ACC112 (cell line): ENCODE results near the gene NFX1.
"Not testable (repeated sequence)": the region's sequence is repeated elsewhere in the genome, so short reads cannot be mapped to it uniquely, and the experiment has no call there.

Experiments
- H2AFZ ChIP-seq: fragments of 200-600 bp; sonication (generic); one replicate; pipeline ENCODE4 v1.6.0; 2017; ENCODE audit warnings: antibody characterized with exemption, low read length; ENCODE audit not compliant: unreplicated experiment
- H3K27ac ChIP-seq: fragments of 200-600 bp; sonication (generic); 2 replicates; pipeline ENCODE4 v1.5.1; 2014; ENCODE audit warnings: low read depth, mild to moderate bottlenecking, antibody characterized with exemption, low read length, moderate library complexity
- H3K27me3 ChIP-seq: fragments of 200-600 bp; sonication (generic); 2 replicates; pipeline ENCODE4 v1.6.1; 2014; ENCODE audit warnings: mild to moderate bottlenecking, antibody characterized with exemption, low read length, moderate library complexity, mixed read lengths; ENCODE audit not compliant: insufficient read depth
- H3K36me3 ChIP-seq: fragments of 200-600 bp; sonication (generic); 2 replicates; pipeline ENCODE4 v1.6.1; 2016; ENCODE audit warnings: mild to moderate bottlenecking, antibody characterized with exemption, low read length, moderate library complexity, mixed read lengths; ENCODE audit not compliant: insufficient read depth
- H3K4me1 ChIP-seq: fragments of 200-600 bp; sonication (generic); one replicate; pipeline ENCODE4 v1.6.1; 2016; ENCODE audit warnings: low read length, mixed read lengths; ENCODE audit not compliant: insufficient read depth, unreplicated experiment, control insufficient read depth
- H3K4me3 ChIP-seq: fragments of 200-600 bp; sonication (generic); 2 replicates; pipeline ENCODE4 v1.5.1; 2014; ENCODE audit warnings: mild to moderate bottlenecking, low read depth, low read length
- H3K79me2 ChIP-seq: fragments of 200-600 bp; sonication (generic); one replicate; pipeline ENCODE4 v1.6.0; 2016; ENCODE audit warnings: low read length; ENCODE audit not compliant: control insufficient read depth, unreplicated experiment, insufficient read depth

Gene NFX1

DNA sequence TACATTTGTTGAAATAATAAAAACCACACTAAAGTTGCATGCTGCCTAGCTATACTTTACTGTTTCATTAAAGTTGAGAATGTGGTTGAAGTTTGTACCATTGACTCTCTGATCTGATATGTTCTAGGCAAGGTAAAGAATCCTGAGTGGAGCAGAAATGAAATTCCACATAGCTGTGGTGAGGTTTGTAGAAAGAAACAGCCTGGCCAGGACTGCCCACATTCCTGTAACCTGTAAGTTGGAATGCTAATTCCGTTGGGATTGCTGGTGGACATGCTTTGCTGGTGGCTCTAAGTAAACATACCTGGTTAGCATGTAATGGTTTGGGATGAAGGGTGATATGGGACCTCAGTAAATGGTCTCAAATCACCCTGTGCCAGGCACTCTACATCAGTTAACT, 16.8 kb downstream of the NFX1 start:
- H3K36me3 ChIP-seq: peaks cover 42% of the 10 kb centered on the region
- no peaks in the 10 kb centered on the region for H3K27me3 ChIP-seq
- no peak overlapping the region for H2AFZ ChIP-seq
- H3K79me2 ChIP-seq: peaks cover 6% of the 10 kb centered on the region
- H3K4me3 ChIP-seq: no peak overlapping the region
- H3K4me1 ChIP-seq: peaks cover 18% of the 10 kb centered on the region
- no peak overlapping the region for H3K27ac ChIP-seq

- Histone ChIP-seq H3K4me3 (no peak overlapping the region), H2AFZ (no peak overlapping the region), H3K27me3 (no peaks in the 10 kb centered on the region), H3K36me3 (peaks cover 40% of the 10 kb centered on the region), H3K27ac (no peak overlapping the region), H3K4me1 (peaks cover 18% of the 10 kb centered on the region), H3K79me2 (no peaks in the 10 kb centered on the region)
Measured at GRCh38 chr9:33309903-33310302, 19.6 kb downstream of the NFX1 start.

DNA sequence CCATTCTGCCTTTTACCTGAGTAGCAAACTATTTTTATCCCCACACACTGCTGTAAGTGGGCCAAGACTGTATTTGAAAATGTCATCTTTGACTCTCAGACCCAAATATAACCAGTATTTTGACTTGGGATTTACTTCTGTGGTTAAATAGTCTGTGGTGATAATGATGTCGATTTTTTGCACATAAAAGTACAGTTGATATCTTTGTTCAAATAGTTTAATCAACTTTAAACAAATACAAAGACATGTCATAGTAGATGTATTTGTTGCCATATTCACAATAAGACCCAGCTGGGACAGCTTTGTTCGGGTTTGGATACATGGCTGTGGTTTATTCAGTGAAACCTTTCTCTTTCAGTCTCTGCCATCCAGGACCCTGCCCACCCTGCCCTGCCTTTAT, 20.4 kb downstream of the NFX1 start:
- H3K4me3 ChIP-seq: no peak overlapping the region
- H3K4me1 ChIP-seq: peaks cover 18% of the 10 kb centered on the region
- peaks cover 33% of the 10 kb centered on the region for H3K36me3 ChIP-seq
- no peak overlapping the region for H3K27ac ChIP-seq
- H3K27me3 ChIP-seq: no peaks in the 10 kb centered on the region
- H2AFZ ChIP-seq: no peak overlapping the region
- H3K79me2 ChIP-seq: no peaks in the 10 kb centered on the region

- Histone ChIP-seq H3K36me3 (peaks cover 33% of the 10 kb centered on the region), H2AFZ (no peak overlapping the region), H3K4me1 (peaks cover 18% of the 10 kb centered on the region), H3K27me3 (no peaks in the 10 kb centered on the region), H3K79me2 (no peaks in the 10 kb centered on the region), H3K4me3 (no peak overlapping the region), H3K27ac (no peak overlapping the region)
Measured at GRCh38 chr9:33311953-33312352, 21.6 kb downstream of the NFX1 start.

DNA sequence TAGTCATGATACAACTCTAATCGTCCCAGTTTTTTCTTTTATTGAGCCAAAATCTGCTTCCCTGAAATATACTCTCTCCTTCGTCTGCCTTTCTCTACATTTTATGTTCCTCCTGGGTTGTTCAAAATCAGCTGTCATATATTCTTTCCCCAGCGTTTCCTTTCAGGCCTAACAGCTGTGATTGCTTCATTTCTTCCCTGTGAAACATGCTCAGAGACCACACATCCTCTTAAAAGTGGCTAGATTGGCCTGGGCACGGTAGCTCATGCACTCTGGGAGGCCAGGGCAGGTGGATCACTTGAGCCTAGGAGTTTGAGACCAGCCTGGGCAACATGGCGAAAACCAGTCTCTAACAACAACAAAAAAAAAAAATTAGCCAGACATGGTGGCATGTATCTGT, 25.1 kb downstream of the NFX1 start:
- H3K4me3 ChIP-seq: no peak overlapping the region
- H3K27me3 ChIP-seq: no peaks in the 10 kb centered on the region
- no peak overlapping the region for H2AFZ ChIP-seq
- peaks cover 28% of the 10 kb centered on the region for H3K4me1 ChIP-seq
- no peaks in the 10 kb centered on the region for H3K79me2 ChIP-seq
- peaks cover 41% of the 10 kb centered on the region for H3K36me3 ChIP-seq
- H3K27ac ChIP-seq: no peak overlapping the region

GRCh38 chr9:33317136-33317535, 26.8 kb downstream of the NFX1 start:
- peaks cover 29% of the 10 kb centered on the region for H3K36me3 ChIP-seq
- H3K4me1 ChIP-seq: peaks cover 33% of the 10 kb centered on the region
- not testable (repeated sequence) for H3K27ac ChIP-seq, H3K4me3 ChIP-seq, H2AFZ ChIP-seq, H3K27me3 ChIP-seq, H3K79me2 ChIP-seq

DNA sequence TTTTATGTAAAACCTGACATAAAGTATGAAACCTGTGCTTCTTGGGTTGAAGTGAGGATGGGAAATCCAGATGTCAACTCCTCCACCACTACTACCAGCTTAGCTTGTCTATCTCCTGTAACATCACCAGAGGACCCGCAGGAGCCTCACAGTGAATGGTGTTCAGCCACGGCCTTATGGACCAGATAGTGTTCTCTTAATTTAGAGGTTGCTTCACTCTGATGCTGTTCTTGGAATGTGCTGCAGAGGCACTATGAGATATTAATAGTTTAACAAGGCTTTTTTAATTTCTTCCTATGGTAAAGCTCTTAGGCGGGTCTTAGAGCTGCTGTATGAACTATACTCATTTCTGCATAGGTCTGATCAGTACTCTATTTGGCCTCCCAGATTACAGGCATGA, 27.9 kb downstream of the NFX1 start:
- Histone ChIP-seq H3K27ac (peak overlapping the region; percentile 99), H3K27me3 (no peaks in the 10 kb centered on the region), H3K79me2 (no peaks in the 10 kb centered on the region), H3K4me1 (peaks cover 38% of the 10 kb centered on the region), H3K36me3 (peaks cover 31% of the 10 kb centered on the region), H3K4me3 (no peak overlapping the region), H2AFZ (no peak overlapping the region)

DNA sequence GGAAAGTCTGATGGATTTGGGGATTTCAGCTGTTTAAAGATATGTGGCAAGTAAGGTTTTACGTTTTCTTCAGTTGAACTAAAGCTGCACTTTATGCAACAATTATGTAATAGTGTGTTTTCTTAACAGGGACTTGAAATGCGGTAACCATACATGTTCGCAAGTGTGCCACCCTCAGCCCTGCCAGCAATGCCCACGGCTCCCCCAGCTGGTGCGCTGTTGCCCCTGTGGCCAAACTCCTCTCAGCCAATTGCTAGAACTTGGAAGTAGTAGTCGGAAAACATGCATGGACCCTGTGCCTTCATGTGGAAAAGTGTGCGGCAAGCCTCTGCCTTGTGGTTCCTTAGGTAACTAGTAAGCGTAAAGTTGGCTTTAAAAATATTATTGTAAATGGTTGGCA, 28.5 kb downstream of the NFX1 start:
- H3K27ac ChIP-seq: peak overlapping the region; percentile 99

DNA sequence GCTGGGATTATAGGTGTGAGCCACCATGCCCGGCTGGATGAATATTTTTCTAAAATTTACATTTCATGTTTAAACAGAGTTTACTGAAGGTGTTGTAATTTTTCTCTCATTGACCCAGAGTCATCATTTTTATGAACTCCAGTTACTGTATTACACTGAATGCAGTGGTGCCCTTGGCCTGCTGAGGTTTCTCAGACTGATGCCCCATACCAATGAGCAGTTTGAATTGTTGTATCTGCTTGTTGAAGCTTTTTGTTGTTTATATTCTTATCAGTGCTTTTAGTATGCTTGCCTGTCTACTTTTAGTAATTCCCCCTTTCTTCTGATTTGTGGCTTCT, 29.9 kb downstream of the NFX1 start:
- peak overlapping the region; percentile 99 for H3K27ac ChIP-seq
- 0 out of 2 replicates have a peak overlapping the region, but pooled peaks have one; percentile 19 for H3K4me3 ChIP-seq
- H3K36me3 ChIP-seq: peaks cover 26% of the 10 kb centered on the region
- H2AFZ ChIP-seq: no peak overlapping the region
- peaks cover 38% of the 10 kb centered on the region for H3K4me1 ChIP-seq
- H3K79me2 ChIP-seq: no peaks in the 10 kb centered on the region
- no peaks in the 10 kb centered on the region for H3K27me3 ChIP-seq

More for the DNA sequence above, 28.5 kb downstream of the NFX1 start:
- no peaks in the 10 kb centered on the region for H3K79me2 ChIP-seq
- no peak overlapping the region for H2AFZ ChIP-seq
- no peaks in the 10 kb centered on the region for H3K27me3 ChIP-seq
- peaks cover 38% of the 10 kb centered on the region for H3K4me1 ChIP-seq
- peaks cover 26% of the 10 kb centered on the region for H3K36me3 ChIP-seq
- no peak overlapping the region for H3K4me3 ChIP-seq

GRCh38 chr9:33320568-33321261, 30.4 kb downstream of the NFX1 start:
- Histone ChIP-seq H3K79me2 (no peaks in the 10 kb centered on the region), H2AFZ (no peak overlapping the region), H3K27me3 (no peaks in the 10 kb centered on the region), H3K4me3 (peak overlapping the region; percentile 47), H3K4me1 (peaks cover 38% of the 10 kb centered on the region), H3K27ac (peak overlapping the region; percentile 99), H3K36me3 (peaks cover 26% of the 10 kb centered on the region)

DNA sequence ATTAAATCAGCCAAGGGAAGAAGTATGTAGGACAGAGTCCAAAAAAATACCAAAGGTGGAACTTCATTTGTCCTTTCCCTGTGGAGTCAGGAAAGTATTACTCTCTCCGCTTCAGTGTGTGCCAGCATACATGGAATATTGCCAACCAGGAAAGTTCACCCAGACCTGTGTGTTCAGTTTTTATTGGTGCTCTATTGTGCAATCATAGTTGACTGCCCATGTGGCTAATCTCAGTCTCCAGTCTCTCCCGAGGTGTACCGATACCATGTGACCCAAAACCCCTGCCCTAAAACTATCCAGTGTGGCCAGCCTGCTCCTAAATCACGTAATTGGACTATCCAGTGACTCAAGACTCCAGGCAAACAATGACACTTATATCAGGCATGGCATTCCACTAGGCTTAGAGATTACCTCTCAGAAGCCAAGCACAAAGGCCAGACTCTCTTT, 38.8 kb downstream of the NFX1 start:
- Histone ChIP-seq H3K4me1 (peaks cover 57% of the 10 kb centered on the region), H3K79me2 (peaks cover 2% of the 10 kb centered on the region), H3K36me3 (peaks cover 25% of the 10 kb centered on the region), H3K4me3 (peak overlapping the region; percentile 8; the same call in 1 of the 2 replicates), H3K27ac (peak overlapping the region; percentile 94), H2AFZ (no peak overlapping the region), H3K27me3 (no peaks in the 10 kb centered on the region)
